ENCODE results near the gene APEH. TPM values are rescaled to one million over a fixed set of nuclear protein-coding genes. Genes with fewer than 3 reads are reported as not detected.

APEH gene
- 63.9 to 67.7 TPM (median 64.9 TPM) in 5 replicates for total RNA-seq (2022; extraction: Qiagen RNA extraction)

DNA sequence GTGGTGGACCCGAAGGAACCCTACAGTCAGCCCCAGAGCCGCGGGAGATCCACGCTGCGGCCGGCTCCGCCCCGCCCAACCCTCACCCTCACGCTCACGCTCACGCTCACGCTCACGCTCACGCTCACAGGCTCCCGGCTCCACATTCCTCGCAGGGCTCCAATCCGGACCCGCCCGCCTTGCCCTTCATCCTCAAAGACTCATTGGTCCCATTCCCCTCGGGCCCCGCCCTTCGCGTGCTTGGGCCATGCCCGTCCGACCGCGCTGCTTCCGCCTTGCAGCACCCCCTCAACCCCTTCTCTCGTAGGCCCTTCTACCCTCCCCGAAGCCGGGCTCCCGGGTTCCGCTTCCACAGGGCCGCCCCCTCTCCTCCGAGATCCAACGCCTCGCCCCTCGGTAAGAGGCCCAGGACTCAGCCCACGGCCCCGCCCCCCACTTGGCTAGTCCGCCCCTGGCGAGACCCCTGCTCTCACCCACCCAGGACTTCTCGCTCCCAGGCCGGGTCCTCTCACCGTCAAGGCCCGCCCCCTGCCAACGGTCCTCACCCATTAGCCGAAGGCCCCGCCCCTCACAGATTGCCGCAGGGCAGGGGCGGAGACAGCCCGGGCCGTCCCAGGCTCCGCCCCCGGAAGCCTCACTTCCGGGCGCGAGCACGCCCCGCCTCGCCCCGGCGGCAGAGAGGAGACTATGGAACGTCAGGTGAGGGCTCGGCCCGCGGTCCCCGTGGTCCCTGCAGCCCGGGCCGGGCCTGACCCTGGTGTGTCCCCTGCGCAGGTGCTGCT is at the start of gene APEH:
Gene APEH, plus strand, starts transcription at position 637 of the 782 bp plus-strand sequence. Its CDS starts 51 bp downstream, at position 688.

DNA sequence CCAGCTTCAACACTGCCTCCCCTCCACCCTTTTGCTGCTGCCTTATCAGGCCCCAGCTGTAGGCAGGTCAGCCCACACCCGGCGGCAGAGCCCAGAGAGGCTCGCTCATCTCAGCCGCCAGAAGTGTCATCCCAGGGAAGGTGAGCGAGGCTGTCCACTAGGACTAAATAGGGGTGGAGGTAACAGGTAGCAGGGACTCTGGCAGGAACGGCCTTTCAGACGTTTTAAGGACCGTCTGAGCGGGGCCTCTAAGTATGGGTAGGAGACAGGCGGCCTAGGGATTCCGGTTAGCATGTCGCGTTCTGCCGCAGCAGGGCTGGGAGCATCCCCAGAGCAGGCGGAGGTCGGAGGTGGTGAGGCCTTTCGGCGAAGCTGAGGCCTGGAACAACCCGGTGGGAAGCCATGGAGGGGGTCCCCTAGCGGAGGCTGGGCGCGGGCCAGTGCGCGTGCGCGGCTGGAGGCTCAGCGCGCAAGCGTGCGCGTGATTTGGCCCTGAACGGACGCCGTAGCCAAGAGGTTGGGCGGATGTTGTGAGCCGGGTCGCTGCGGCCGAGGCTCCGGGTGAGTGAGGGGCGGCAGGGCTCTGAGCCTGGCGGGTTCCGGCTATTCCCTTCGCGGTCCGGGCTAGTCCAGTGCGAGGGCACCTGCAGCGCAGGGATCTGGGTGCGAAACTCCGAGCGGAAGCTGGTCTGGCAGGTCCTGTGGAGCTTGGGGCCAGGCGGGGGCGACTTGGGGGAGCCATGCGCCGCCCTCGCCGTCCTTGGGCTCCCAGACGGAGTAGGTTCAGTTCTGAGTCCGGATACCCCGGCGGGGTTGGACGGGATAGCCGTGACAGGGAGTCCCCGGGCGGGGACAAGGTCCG is 15.1 kb downstream of the APEH start, which contains the start of the genes MST1 and RNF123:
Gene MST1, minus strand, starts transcription at position 429 of the 862 bp plus-strand sequence. CDS start 783 bp downstream, outside the sequence.
Gene RNF123, plus strand, starts transcription at position 512 of the 862 bp plus-strand sequence. CDS start 1,609 bp downstream, outside the sequence.

DNA sequence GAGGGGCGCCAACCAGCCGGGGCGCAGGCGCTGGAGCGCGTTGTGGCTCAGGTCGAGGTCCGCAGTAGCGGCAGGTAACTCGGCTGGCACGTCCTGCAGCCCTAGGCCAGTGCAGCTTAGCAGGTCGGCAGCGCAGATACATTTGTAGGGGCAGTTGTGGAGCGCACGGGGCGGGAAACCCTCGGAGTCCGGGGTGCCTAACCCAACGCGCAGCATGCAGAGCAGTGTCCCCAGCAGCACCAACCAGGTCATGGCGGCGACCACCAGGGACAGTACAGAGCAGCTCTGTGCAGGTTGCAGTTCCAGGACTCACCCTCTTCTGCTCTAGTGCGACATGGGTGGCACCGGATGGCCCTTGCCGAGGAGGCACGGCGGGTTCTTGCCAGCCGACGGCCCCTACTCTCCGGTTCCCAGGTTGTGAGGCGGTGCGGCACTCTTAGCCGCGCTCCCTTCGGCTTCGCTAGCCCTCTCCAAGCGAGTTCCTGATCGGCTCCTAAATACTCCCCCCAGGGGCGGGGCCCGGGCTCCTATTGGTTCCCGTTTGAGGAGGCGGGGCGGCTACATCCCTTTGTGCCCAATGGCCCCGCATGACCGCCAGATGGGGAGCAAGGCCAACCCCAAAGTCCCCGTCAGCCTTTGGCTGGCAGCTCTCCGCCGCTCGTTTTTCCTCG is 45.2 kb downstream of the APEH start, which contains the start of gene AMIGO3:
Gene AMIGO3, minus strand, starts transcription at position 471 of the 671 bp plus-strand sequence. Its CDS starts 219 bp downstream, at position 252.

GRCh38 chr3:49723628-49724551 is 49.7 kb downstream of the APEH start, which contains the start of gene GMPPB:
TSS of gene GMPPB (minus strand) at chr3:49723951. CDS start at chr3:49723726, 225 bp downstream.

Other genes with a start within 250 kb of the APEH start
- gene NICN1, start 245.0 kb upstream of the APEH start, total RNA-seq (2022; extraction: Qiagen RNA extraction): 5.6 to 6.8 TPM (median 5.9 TPM) in 5 replicates
- gene DAG1, start 204.1 kb upstream of the APEH start, total RNA-seq (2022; extraction: Qiagen RNA extraction): 46.8 to 68.1 TPM (median 59.8 TPM) in 5 replicates
- gene BSN, start 119.9 kb upstream of the APEH start, total RNA-seq (2022; extraction: Qiagen RNA extraction): 0.11 to 0.33 TPM (median 0.14 TPM) in 5 replicates
- gene MST1, start 15.1 kb downstream of the APEH start, total RNA-seq (2022; extraction: Qiagen RNA extraction): 0.97 to 2.6 TPM (median 1.9 TPM) in 5 replicates
- 11.6 to 15.1 TPM (median 13.7 TPM) in 5 replicates for gene RNF123, start 15.2 kb downstream of the APEH start, total RNA-seq (2022; extraction: Qiagen RNA extraction)
- 0.12 to 1.2 TPM (median 0.69 TPM) in 5 replicates for gene AMIGO3, start 45.3 kb downstream of the APEH start, total RNA-seq (2022; extraction: Qiagen RNA extraction)
- 15.9 to 19.7 TPM (median 18.6 TPM) in 5 replicates for gene GMPPB, start 49.6 kb downstream of the APEH start, total RNA-seq (2022; extraction: Qiagen RNA extraction)
- gene IP6K1, start 112.2 kb downstream of the APEH start, total RNA-seq (2022; extraction: Qiagen RNA extraction): 21.0 to 23.4 TPM (median 23.3 TPM) in 5 replicates
- 0.15 to 0.30 TPM (median 0.26 TPM) in 5 replicates for gene CDHR4, start 125.5 kb downstream of the APEH start, total RNA-seq (2022; extraction: Qiagen RNA extraction)
- 1.7 to 2.8 TPM (median 2.4 TPM) in 5 replicates for gene INKA1, start 128.9 kb downstream of the APEH start, total RNA-seq (2022; extraction: Qiagen RNA extraction)
- gene UBA7, start 139.6 kb downstream of the APEH start, total RNA-seq (2022; extraction: Qiagen RNA extraction): 0.23 to 0.85 TPM (median 0.54 TPM) in 5 replicates
- gene TRAIP, start 182.2 kb downstream of the APEH start, total RNA-seq (2022; extraction: Qiagen RNA extraction): 10.8 to 14.1 TPM (median 13.6 TPM) in 5 replicates
- gene CAMKV, start 195.6 kb downstream of the APEH start, total RNA-seq (2022; extraction: Qiagen RNA extraction): 0.18 to 0.35 TPM (median 0.24 TPM) in 5 replicates
- 6.2 to 7.5 TPM (median 7.5 TPM) in 5 replicates for gene MST1R, start 229.5 kb downstream of the APEH start, total RNA-seq (2022; extraction: Qiagen RNA extraction)